ENCODE measurements around the gene USP34.
"Not testable (repeated sequence)": the region's sequence is repeated elsewhere in the genome, so short reads cannot be mapped to it uniquely, and the experiment has no call there.

The USP34 gene

GRCh38 chr2:61235716-61236115, 235.2 kb downstream of the USP34 start:
- no peak for DNase-seq

- DNase-seq, result no peak
Observed at GRCh38 chr2:61233581-61233980, 237.3 kb downstream of the USP34 start.

GRCh38 chr2:61229936-61230335, 241.0 kb downstream of the USP34 start:
- no peak for DNase-seq

GRCh38 chr2:61222567-61222966, 248.3 kb downstream of the USP34 start:
- DNase-seq, result no peak

- DNase-seq, result no peak
Observed at GRCh38 chr2:61221819-61222218, 249.1 kb downstream of the USP34 start.

- no peak for DNase-seq
Observed at GRCh38 chr2:61220768-61221167, 250.1 kb downstream of the USP34 start.

GRCh38 chr2:61218817-61219170, 252.1 kb downstream of the USP34 start:
- no peak for DNase-seq

GRCh38 chr2:61218076-61218816, 252.6 kb downstream of the USP34 start:
- no peak for DNase-seq

GRCh38 chr2:61214171-61214570, 256.7 kb downstream of the USP34 start:
- DNase-seq, result no peak

GRCh38 chr2:61210332-61210981, 260.4 kb downstream of the USP34 start:
- no peak for DNase-seq

GRCh38 chr2:61205132-61205531, 265.8 kb downstream of the USP34 start:
- DNase-seq, result no peak

GRCh38 chr2:61196671-61197070, 274.2 kb downstream of the USP34 start:
- DNase-seq, result no peak

- DNase-seq, result not testable (repeated sequence)
Observed at GRCh38 chr2:61194646-61195045, 276.2 kb downstream of the USP34 start.

- no peak for DNase-seq
Observed at GRCh38 chr2:61193670-61194561, 277.0 kb downstream of the USP34 start.

- no peak for DNase-seq
Observed at GRCh38 chr2:61187085-61187484, 283.8 kb downstream of the USP34 start.

GRCh38 chr2:61185231-61185728, 285.6 kb downstream of the USP34 start:
- DNase-seq, result no peak

GRCh38 chr2:61184263-61184662, 286.6 kb downstream of the USP34 start:
- no peak for DNase-seq

GRCh38 chr2:61183795-61184194, 287.1 kb downstream of the USP34 start:
- no peak for DNase-seq

GRCh38 chr2:61182059-61182383, 288.9 kb downstream of the USP34 start:
- no peak for DNase-seq

- DNase-seq, result no peak
Observed at GRCh38 chr2:61181382-61182058, 289.4 kb downstream of the USP34 start.

GRCh38 chr2:61180686-61181085, 290.2 kb downstream of the USP34 start:
- no peak for DNase-seq

GRCh38 chr2:61179701-61180639, 290.9 kb downstream of the USP34 start:
- no peak for DNase-seq

All from stimulated activated CD4-positive, alpha-beta T cell treated with anti-CD3 and anti-CD28 coated beads, Interleukin-4, amount 100 ng/mL, for 1 hour (primary cell).